Panc1 (cell line): ENCODE data around the gene GDAP1L1. TPM values are rescaled to one million over a fixed set of nuclear protein-coding genes. Genes with fewer than 3 reads are reported as not detected.
"Not testable (repeated sequence)": the region's sequence is repeated elsewhere in the genome, so short reads cannot be mapped to it uniquely, and the experiment has no call there.

ENCODE experiments used
- ATAC-seq: fragments of 200-7000 bp; cut with Tn5 transposase; 2 replicates; pipeline ENCODE4 v1.9.1; 2020; ENCODE audit warnings: mild to moderate bottlenecking, moderate library complexity
- BruUV-seq: library from RNA; stranded (reverse); fragments of 400-500 nt; replicated peaks from 2 replicates; lab custom pipeline; 2021; lab: Mats Ljungman, UMichigan
- CTCF ChIA-PET: fragments of 300-600 bp; sonication (Branson Sonifier 250); formaldehyde crosslinking; loops from one replicate; lab custom pipeline; 2022; ENCODE audit warnings: antibody characterized with exemption; lab: Charles Lee
- POLR2A ChIA-PET: fragments of 300-600 bp; sonication (Branson Sonifier 250); formaldehyde crosslinking; loops from one replicate; lab custom pipeline; 2022; ENCODE audit warnings: antibody characterized with exemption; lab: Charles Lee
- DNase-seq: peaks from one replicate; pipeline ENCODE4 v3.0.0-alpha.2; 2010; ENCODE audit warnings: low read depth, low spot score
- H3K27ac ChIP-seq: 2 replicates; pipeline ENCODE4 v1.5.1; 2011; ENCODE audit warnings: mild to moderate bottlenecking, low read length, inconsistent platforms
- H3K27me3 ChIP-seq: fragments of 200-500 bp; sonication (Bioruptor generic); 2 replicates; pipeline ENCODE4 v1.6.0; 2014; ENCODE audit warnings: low read length, inconsistent platforms; ENCODE audit not compliant: control insufficient read depth, insufficient read depth
- H3K36me3 ChIP-seq: fragments of 200-500 bp; sonication (Bioruptor generic); 2 replicates; pipeline ENCODE4 v1.5.1; 2014; ENCODE audit warnings: inconsistent platforms, mild to moderate bottlenecking, low read length, moderate library complexity; ENCODE audit not compliant: control insufficient read depth, insufficient read depth
- H3K4me1 ChIP-seq: 2 replicates; pipeline ENCODE4 v1.5.1; 2011; ENCODE audit warnings: inconsistent platforms, mild to moderate bottlenecking, low read length, moderate library complexity; ENCODE audit not compliant: control insufficient read depth, insufficient read depth
- H3K4me3 ChIP-seq, 2 experiments: 2 replicates each; pipeline ENCODE4 v1.5.1; 2011 to 2012; ENCODE audit warnings: low read depth in 2 of 2, low read length in 2 of 2, mild to moderate bottlenecking in 2 of 2, inconsistent platforms in 1 of 2, moderate library complexity in 1 of 2
- H3K9me3 ChIP-seq: fragments of 200-500 bp; sonication (Bioruptor generic); 2 replicates; pipeline ENCODE4 v1.5.1; 2014; ENCODE audit warnings: low read depth, mild to moderate bottlenecking, inconsistent platforms, low read length, moderate library complexity; ENCODE audit not compliant: control insufficient read depth, insufficient read depth
- CTCF ChIP-seq: fragments of 450-650 bp; IDR thresholded peaks from 2 replicates; pipeline ENCODE4 v1.5.1; 2017; ENCODE audit warnings: mild to moderate bottlenecking
- POLR2AphosphoS5 ChIP-seq: IDR thresholded peaks from 2 replicates; pipeline ENCODE4 v1.6.1; 2012; ENCODE audit warnings: mild to moderate bottlenecking, low read depth, low read length, moderate library complexity
- SIN3A ChIP-seq: IDR thresholded peaks from 2 replicates; pipeline ENCODE4 v1.6.1; 2012; ENCODE audit warnings: low read depth, mild to moderate bottlenecking, low read length, moderate library complexity, borderline replicate concordance; ENCODE audit not compliant: insufficient read depth
- TCF7L2 ChIP-seq: IDR thresholded peaks from 2 replicates; pipeline ENCODE4 v1.6.1; 2011; ENCODE audit warnings: mild to moderate bottlenecking, low read depth, low read length, inconsistent platforms
- in situ Hi-C: cut with HindIII; loops from 2 replicates; pipeline ENCODE4 v1.10.0; 2016; ENCODE audit warnings: low sequenced_read_pairs, low pct_unique_long_range_greater_than_20kb
- intact Hi-C: fragments of 100-400 bp; cut with micrococcal nuclease; formaldehyde crosslinking; loops from one replicate; pipeline ENCODE4 v1.10.0; 2022; ENCODE audit not compliant: unreplicated experiment
- total RNA-seq: library from RNA; stranded (reverse); gene quantifications from one replicate; pipeline ENCODE4 v1.2.1, GENCODE V29; 2021; ENCODE audit not compliant: unreplicated experiment
- TF ChIP-seq, protein P1 (sequence below), 2 experiments: IDR thresholded peaks; 2 replicates each; pipeline ENCODE4 v1.6.1; 2011 to 2012; ENCODE audit warnings: low read depth in 2 of 2, control low read depth in 1 of 2, low read length in 1 of 2, mild to moderate bottlenecking in 1 of 2, moderate library complexity in 1 of 2; ENCODE audit not compliant: insufficient read depth in 1 of 2

Gene GDAP1L1
- total RNA-seq, 1 experiment from 2014 or later = not detected

GRCh38 chr20:44235702-44236101 is 11.4 kb upstream of the GDAP1L1 start:
- DNase-seq = no peak
- CTCF ChIA-PET = no interaction called here
- POLR2A ChIA-PET = no interaction called here
- ATAC-seq = no peak
- no peak for TF ChIP-seq CTCF
- no peak for TF ChIP-seq TCF7L2
- no peak for TF ChIP-seq SIN3A
- no peak for TF ChIP-seq POLR2AphosphoS5
- TF ChIP-seq, protein P1, sequence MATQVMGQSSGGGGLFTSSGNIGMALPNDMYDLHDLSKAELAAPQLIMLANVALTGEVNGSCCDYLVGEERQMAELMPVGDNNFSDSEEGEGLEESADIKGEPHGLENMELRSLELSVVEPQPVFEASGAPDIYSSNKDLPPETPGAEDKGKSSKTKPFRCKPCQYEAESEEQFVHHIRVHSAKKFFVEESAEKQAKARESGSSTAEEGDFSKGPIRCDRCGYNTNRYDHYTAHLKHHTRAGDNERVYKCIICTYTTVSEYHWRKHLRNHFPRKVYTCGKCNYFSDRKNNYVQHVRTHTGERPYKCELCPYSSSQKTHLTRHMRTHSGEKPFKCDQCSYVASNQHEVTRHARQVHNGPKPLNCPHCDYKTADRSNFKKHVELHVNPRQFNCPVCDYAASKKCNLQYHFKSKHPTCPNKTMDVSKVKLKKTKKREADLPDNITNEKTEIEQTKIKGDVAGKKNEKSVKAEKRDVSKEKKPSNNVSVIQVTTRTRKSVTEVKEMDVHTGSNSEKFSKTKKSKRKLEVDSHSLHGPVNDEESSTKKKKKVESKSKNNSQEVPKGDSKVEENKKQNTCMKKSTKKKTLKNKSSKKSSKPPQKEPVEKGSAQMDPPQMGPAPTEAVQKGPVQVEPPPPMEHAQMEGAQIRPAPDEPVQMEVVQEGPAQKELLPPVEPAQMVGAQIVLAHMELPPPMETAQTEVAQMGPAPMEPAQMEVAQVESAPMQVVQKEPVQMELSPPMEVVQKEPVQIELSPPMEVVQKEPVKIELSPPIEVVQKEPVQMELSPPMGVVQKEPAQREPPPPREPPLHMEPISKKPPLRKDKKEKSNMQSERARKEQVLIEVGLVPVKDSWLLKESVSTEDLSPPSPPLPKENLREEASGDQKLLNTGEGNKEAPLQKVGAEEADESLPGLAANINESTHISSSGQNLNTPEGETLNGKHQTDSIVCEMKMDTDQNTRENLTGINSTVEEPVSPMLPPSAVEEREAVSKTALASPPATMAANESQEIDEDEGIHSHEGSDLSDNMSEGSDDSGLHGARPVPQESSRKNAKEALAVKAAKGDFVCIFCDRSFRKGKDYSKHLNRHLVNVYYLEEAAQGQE (IDR thresholded peaks at IDR 0.05; ENCODE audit: insufficient read depth in 1 of 2, low read depth in 2 of 2, low read length in 1 of 2) = no peak
- H3K4me3 ChIP-seq = no peak overlapping the region
- intact Hi-C loops = no loop called here
- no TSS peak for BruUV-seq
- H3K27ac ChIP-seq = no peak overlapping the region
- H3K9me3 ChIP-seq = no peaks in the 10 kb centered on the region
- no peaks in the 10 kb centered on the region for H3K4me1 ChIP-seq
- H3K27me3 ChIP-seq = no peaks in the 10 kb centered on the region
- H3K36me3 ChIP-seq = no peaks in the 10 kb centered on the region
- in situ Hi-C loops = no loop called here

- ATAC-seq, intact Hi-C loops, H3K27me3 ChIP-seq, POLR2A ChIA-PET, BruUV-seq, H3K9me3 ChIP-seq, H3K4me1 ChIP-seq, DNase-seq, H3K4me3 ChIP-seq, in situ Hi-C loops, H3K36me3 ChIP-seq, H3K27ac ChIP-seq: not testable (repeated sequence)
- CTCF ChIA-PET = interaction anchor here (0.5 kb wide), 1 partner anchor 149 kb away, joined by 9 read pairs; no protein-coding TSS in a partner anchor
Measured at GRCh38 chr20:44236840-44237239, 10.3 kb upstream of the GDAP1L1 start.

GRCh38 chr20:44241796-44242195 is 5.3 kb upstream of the GDAP1L1 start:
- in situ Hi-C loops = no loop called here
- Histone ChIP-seq H3K27me3 (no peaks in the 10 kb centered on the region), H3K4me3 (no peak overlapping the region), H3K9me3 (no peaks in the 10 kb centered on the region), H3K36me3 (no peaks in the 10 kb centered on the region), H3K27ac (no peak overlapping the region), H3K4me1 (no peaks in the 10 kb centered on the region)
- TF ChIP-seq, protein P1 (IDR thresholded peaks at IDR 0.05; ENCODE audit: insufficient read depth in 1 of 2, low read depth in 2 of 2, low read length in 1 of 2) = no peak
- TF ChIP-seq CTCF (no peak), TCF7L2 (no peak), POLR2AphosphoS5 (no peak), SIN3A (no peak)
- ATAC-seq (no peak), DNase-seq (no peak)
- ChIA-PET POLR2A (no interaction called here), CTCF (no interaction called here)
- intact Hi-C loops = no loop called here
- BruUV-seq = no TSS peak
